Esophagus muscularis mucosa (tissue), 4 donors: Measurements from ENCODE around the gene ENKD1. TPM values are rescaled to one million over a fixed set of nuclear protein-coding genes. Genes with fewer than 3 reads are reported as not detected.

Experiments used
- DNase-seq: peaks from one replicate; pipeline ENCODE4 v3.0.0-alpha.2; 2017; ENCODE audit errors: extremely low spot score
- H3K27ac ChIP-seq, 4 donors: fragments of 200-600 bp; sonication (generic); replicated peaks in 1 of 4; 1 replicate in 3 of 4; 2 replicates in 1 of 4; pipeline ENCODE4 v1.5.1; 2016 to 2019; ENCODE audit warnings: mild to moderate bottlenecking in 1 of 4
- H3K27me3 ChIP-seq, 4 donors: fragments of 200-600 bp; sonication (generic); one replicate each; pipeline versions ENCODE4 v1.5.1 to v1.6.0; 2016 to 2019
- H3K36me3 ChIP-seq, 4 donors: fragments of 200-600 bp; sonication (generic); one replicate each; pipeline ENCODE4 v1.5.1; 2016 to 2019
- H3K4me1 ChIP-seq, 4 donors: fragments of 200-600 bp; sonication (generic); one replicate each; pipeline ENCODE4 v1.5.1; 2016 to 2019
- H3K4me3 ChIP-seq, 4 donors: fragments of 200-600 bp; sonication (generic); 1 replicate in 2 of 4; 2 replicates in 2 of 4; pipeline ENCODE4 v1.5.1; 2016 to 2019; ENCODE audit warnings: mild to moderate bottlenecking in 4 of 4, moderate library complexity in 1 of 4
- H3K9me3 ChIP-seq, 4 donors: fragments of 200-600 bp; sonication (generic); 1 replicate in 3 of 4; 2 replicates in 1 of 4; pipeline ENCODE4 v1.5.1; 2016 to 2019
- EP300 ChIP-seq: sonication (generic); formaldehyde crosslinking; IDR thresholded peaks from one replicate; pipeline ENCODE4 v1.6.1; 2017; ENCODE audit warnings: antibody characterized with exemption
- POLR2A ChIP-seq: fragments of 450-650 bp; IDR thresholded peaks from one replicate; pipeline ENCODE4 v1.6.1; 2017; ENCODE audit warnings: antibody characterized with exemption, moderate library complexity, mild to moderate bottlenecking, low read depth
- POLR2AphosphoS5 ChIP-seq, 2 donors: sonication (generic); formaldehyde crosslinking; IDR thresholded peaks; one replicate each; pipeline ENCODE4 v1.6.1; 2017; ENCODE audit warnings: antibody characterized with exemption in 2 of 2
- WGBS: methylation state at CpG from one replicate; pipeline ENCODE4 v1.1.5; 2018; 5-methylcytosine and 5-hydroxymethylcytosine counted together
- intact Hi-C: fragments of 100-400 bp; cut with DNase I; formaldehyde crosslinking; loops from one replicate; pipeline ENCODE4 v1.15.1; 2023
- total RNA-seq, 4 donors: library from RNA; depleted of rRNA; stranded (reverse); fragments of >200 nt; gene quantifications; one replicate each; pipeline versions ENCODE4 v1.1.0 to v1.2.1, GENCODE V29; 2016
- TF ChIP-seq, protein P1 (sequence below), 3 experiments: fragments of 200-600 bp in 2 of 3; fragments of 450-650 bp in 1 of 3; sonication (generic) in 2 of 3; IDR thresholded peaks; one replicate each; pipeline ENCODE4 v1.5.1; 2017 to 2019; ENCODE audit warnings: antibody characterized with exemption in 3 of 3, mild to moderate bottlenecking in 2 of 3, moderate library complexity in 1 of 3

Gene ENKD1
- total RNA-seq, 4 donors from 2014 or later = 24.5 to 47.3 (median 35.6) TPM

DNA sequence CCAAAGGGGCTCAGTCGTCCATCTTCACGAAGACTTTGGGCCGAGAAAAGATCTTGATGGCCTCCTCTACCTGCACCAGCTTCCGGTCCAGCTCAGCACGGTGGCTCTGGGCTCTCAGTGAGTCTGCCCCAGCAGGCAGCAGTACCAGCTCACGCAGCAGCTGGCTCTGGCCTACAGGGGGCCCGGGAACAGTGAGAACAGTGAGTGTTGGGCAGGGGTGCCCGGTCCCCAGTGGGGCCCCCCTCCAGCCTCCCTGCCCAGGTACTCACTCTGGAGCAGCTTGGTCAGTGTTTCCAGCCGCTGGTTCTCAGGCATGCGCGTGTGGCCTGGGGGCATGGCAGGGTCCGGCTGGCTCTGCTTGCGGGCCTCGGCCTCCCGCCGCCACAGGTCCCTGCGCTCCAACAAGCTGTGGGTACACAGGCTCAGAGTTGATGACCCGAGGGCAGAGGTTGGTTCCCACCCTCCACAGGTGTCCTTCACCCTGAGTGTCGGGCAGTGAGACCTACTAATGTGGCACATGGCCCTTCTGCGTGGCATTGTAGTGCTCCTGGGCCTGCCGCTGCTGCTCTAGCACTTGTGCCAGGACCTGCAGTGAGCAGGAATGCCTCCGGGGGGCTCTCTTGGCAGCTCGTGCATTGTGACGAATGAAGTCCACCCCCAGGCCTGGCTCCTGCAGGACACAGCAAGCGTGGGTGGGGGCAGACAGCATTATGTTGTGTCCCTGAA lies 3.2 kb downstream of the ENKD1 start:
- Histone ChIP-seq H3K36me3 (peaks cover 0 to 34% (median 20%) of the 10 kb centered on the region in 4 donors), H3K4me1 (peaks cover 40 to 67% (median 58%) of the 10 kb centered on the region in 4 donors), H3K9me3 (no peaks in the 10 kb centered on the region), H3K4me3 (no peak overlapping the region), H3K27ac (no peak overlapping the region), H3K27me3 (no peaks in the 10 kb centered on the region)
- 83% methylated on average over 18 of the region's 25 CpGs for WGBS
- no peak for TF ChIP-seq POLR2A
- TF ChIP-seq, protein P1, sequence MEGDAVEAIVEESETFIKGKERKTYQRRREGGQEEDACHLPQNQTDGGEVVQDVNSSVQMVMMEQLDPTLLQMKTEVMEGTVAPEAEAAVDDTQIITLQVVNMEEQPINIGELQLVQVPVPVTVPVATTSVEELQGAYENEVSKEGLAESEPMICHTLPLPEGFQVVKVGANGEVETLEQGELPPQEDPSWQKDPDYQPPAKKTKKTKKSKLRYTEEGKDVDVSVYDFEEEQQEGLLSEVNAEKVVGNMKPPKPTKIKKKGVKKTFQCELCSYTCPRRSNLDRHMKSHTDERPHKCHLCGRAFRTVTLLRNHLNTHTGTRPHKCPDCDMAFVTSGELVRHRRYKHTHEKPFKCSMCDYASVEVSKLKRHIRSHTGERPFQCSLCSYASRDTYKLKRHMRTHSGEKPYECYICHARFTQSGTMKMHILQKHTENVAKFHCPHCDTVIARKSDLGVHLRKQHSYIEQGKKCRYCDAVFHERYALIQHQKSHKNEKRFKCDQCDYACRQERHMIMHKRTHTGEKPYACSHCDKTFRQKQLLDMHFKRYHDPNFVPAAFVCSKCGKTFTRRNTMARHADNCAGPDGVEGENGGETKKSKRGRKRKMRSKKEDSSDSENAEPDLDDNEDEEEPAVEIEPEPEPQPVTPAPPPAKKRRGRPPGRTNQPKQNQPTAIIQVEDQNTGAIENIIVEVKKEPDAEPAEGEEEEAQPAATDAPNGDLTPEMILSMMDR (IDR thresholded peaks at IDR 0.05) = no peak
- intact Hi-C loops = loop anchor here (5.0 kb wide), 1 partner anchor 144 kb away; the partner anchor contains the start of genes RANBP10 and TSNAXIP1
- no peak for DNase-seq

DNA sequence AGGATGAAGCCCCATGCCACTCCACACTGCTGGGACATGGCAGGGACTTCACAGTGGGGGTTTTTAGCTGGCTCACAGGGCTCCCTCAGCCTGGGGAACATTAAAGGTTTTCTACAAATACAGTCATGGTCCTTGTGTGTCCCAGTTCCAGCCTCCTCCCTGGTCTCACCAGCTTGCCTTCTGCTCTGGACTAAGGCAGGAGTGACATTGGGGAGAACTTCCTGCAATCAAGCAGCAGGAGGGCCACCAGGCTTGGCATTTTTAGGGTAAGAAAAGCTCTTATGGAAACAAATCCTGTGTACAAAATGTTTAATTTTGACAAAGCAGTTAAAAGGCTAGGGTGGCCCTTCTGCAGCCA lies 3.9 kb downstream of the ENKD1 start:
- Histone ChIP-seq H3K27ac (no peak overlapping the region), H3K4me1 (peaks cover 34 to 61% (median 53%) of the 10 kb centered on the region in 4 donors), H3K4me3 (no peak overlapping the region), H3K36me3 (peaks cover 0 to 40% (median 26%) of the 10 kb centered on the region in 4 donors), H3K9me3 (no peaks in the 10 kb centered on the region), H3K27me3 (no peaks in the 10 kb centered on the region)
- intact Hi-C loops = loop anchor here (5.0 kb wide), 1 partner anchor 145 kb away; the partner anchor contains the start of genes RANBP10 and TSNAXIP1
- no peak for DNase-seq
- TF ChIP-seq, protein P1 (IDR thresholded peaks at IDR 0.05) = no peak
- TF ChIP-seq POLR2AphosphoS5 (IDR thresholded peaks at IDR 0.05) (no peak), POLR2A (no peak), EP300 (no peak)

DNA sequence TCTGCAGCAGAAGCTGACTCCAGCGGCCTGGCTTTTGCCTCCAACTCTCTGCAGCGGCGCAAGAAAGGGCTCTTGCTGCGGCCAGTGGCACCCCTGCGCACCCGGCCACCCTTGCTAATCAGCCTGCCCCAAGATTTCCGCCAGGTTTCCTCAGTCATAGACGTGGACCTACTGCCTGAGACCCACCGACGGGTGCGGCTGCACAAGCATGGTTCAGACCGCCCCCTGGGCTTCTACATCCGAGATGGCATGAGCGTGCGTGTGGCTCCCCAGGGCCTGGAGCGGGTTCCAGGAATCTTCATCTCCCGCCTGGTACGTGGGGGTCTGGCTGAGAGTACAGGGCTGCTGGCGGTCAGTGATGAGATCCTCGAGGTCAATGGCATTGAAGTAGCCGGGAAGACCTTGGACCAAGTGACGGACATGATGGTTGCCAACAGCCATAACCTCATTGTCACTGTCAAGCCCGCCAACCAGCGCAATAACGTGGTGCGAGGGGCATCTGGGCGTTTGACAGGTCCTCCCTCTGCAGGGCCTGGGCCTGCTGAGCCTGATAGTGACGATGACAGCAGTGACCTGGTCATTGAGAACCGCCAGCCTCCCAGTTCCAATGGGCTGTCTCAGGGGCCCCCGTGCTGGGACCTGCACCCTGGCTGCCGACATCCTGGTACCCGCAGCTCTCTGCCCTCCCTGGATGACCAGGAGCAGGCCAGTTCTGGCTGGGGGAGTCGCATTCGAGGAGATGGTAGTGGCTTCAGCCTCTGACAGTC lies 4.5 kb downstream of the ENKD1 start:
- Histone ChIP-seq H3K27ac (peak overlapping the region in 2 of 4 donors; percentile 95 to 98), H3K36me3 (peaks cover 0 to 46% (median 32%) of the 10 kb centered on the region in 4 donors), H3K4me3 (no peak overlapping the region), H3K4me1 (peaks cover 28 to 56% (median 47%) of the 10 kb centered on the region in 4 donors), H3K9me3 (no peaks in the 10 kb centered on the region), H3K27me3 (no peaks in the 10 kb centered on the region)
- intact Hi-C loops = loop anchor here (5.0 kb wide), 1 partner anchor 145 kb away; the partner anchor contains the start of genes RANBP10 and TSNAXIP1
- 91% methylated on average over 26 of the region's 34 CpGs for WGBS
- no peak for DNase-seq
- TF ChIP-seq POLR2A = no peak
- no peak for TF ChIP-seq POLR2AphosphoS5 (IDR thresholded peaks at IDR 0.05)
- no peak for TF ChIP-seq EP300
- TF ChIP-seq, protein P1 (IDR thresholded peaks at IDR 0.05) = no peak

DNA sequence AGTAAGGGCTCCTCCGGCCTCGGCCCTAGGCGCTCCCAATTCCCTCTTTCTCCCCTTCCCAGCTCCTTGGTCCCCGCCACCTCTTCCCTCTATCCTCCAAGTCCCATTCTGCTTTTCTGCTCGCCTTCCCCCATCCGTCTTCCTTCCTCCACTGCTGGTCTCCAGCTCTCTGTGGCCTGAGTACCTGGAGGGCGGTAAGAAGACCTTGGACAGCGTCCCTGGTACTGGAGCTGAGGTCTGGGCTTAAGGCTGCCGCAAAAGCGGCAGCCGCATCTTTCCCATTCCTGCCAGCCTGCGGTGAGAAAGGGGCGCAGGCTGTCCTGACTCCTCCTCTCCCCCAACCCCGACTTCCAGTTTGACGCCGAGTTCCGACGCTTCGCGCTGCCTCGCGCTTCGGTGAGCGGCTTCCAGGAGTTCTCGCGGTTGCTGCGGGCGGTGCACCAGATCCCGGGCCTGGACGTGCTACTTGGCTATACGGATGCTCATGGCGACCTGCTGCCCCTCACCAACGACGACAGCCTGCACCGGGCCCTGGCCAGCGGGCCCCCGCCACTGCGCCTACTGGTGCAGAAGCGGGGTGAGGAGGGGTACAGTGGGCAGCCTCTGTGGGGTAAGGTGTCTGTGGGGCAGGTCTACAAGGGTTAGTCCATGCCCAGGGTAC lies 5.3 kb downstream of the ENKD1 start:
- peaks cover 26 to 49% (median 41%) of the 10 kb centered on the region in 4 donors for H3K4me1 ChIP-seq
- peak overlapping the region; percentile 74 to 96 (median 85) for H3K4me3 ChIP-seq
- H3K9me3 ChIP-seq = no peaks in the 10 kb centered on the region
- WGBS = 12% methylated on average over 35 of the region's 39 CpGs
- no peaks in the 10 kb centered on the region for H3K27me3 ChIP-seq
- peaks cover 0 to 53% (median 36%) of the 10 kb centered on the region in 4 donors for H3K36me3 ChIP-seq
- H3K27ac ChIP-seq = peak overlapping the region; percentile 95 to 99 (median 98)
- intact Hi-C loops = loop anchor here (5.0 kb wide), 1 partner anchor 146 kb away; the partner anchor contains the start of genes RANBP10 and TSNAXIP1
- no peak for DNase-seq
- no peak for TF ChIP-seq POLR2A
- TF ChIP-seq POLR2AphosphoS5 (IDR thresholded peaks at IDR 0.05) = no peak
- TF ChIP-seq, protein P1 (IDR thresholded peaks at IDR 0.05) = peak in 1 of 3 experiments; percentile 1
